B cell (primary cell): ENCODE measurements around the gene RASA3. TPM values are rescaled to one million over a fixed set of nuclear protein-coding genes. Genes with fewer than 3 reads are reported as not detected.
A peak's percentile ranks its signal among the peaks of the same experiment; 100 is the strongest.

ENCODE experiments used
- ATAC-seq: fragments of 200-7000 bp; cut with Tn5 transposase; one replicate; pipeline ENCODE4 v1.10.0; 2021; ENCODE audit warnings: low read depth, mild to moderate bottlenecking, moderate number of reproducible peaks, moderate library complexity
- CTCF ChIA-PET: fragments of 350-600 bp; sonication (Branson Sonifier 250); formaldehyde crosslinking; loops from one replicate; lab custom pipeline; 2021; ENCODE audit warnings: antibody characterized with exemption, inconsistent platforms; lab: Charles Lee
- POLR2A ChIA-PET: fragments of 350-600 bp; sonication (Branson Sonifier 250); formaldehyde crosslinking; loops from one replicate; lab custom pipeline; 2021; ENCODE audit warnings: antibody characterized with exemption; lab: Charles Lee
- DNase-seq: peaks from one replicate; pipeline ENCODE4 v3.0.0; 2013
- H2AFZ ChIP-seq: 2 replicates; pipeline ENCODE4 v1.6.1; 2012; ENCODE audit warnings: mild to moderate bottlenecking, low read depth, low read length; ENCODE audit not compliant: insufficient read depth, poor library complexity, severe bottlenecking
- H3K27ac ChIP-seq, 2 donors: 1 replicate in 1 of 2; 2 replicates in 1 of 2; pipeline ENCODE4 v1.5.1; 2012 to 2013; ENCODE audit warnings: low read length in 2 of 2, mild to moderate bottlenecking in 2 of 2, moderate library complexity in 1 of 2
- H3K27me3 ChIP-seq, 4 experiments: fragments of 200-600 bp in 1 of 4; sonication (generic) in 1 of 4; replicated peaks in 1 of 4; 1 replicate in 2 of 4; 2 replicates in 2 of 4; pipeline versions ENCODE4 v1.6.1 to v1.7.0; 2013 to 2016; ENCODE audit warnings: low read length in 3 of 4, mild to moderate bottlenecking in 2 of 4, mixed read lengths in 1 of 4, moderate library complexity in 1 of 4; ENCODE audit not compliant: insufficient read depth in 4 of 4, control insufficient read depth in 3 of 4; ENCODE audit errors: control extremely low read depth in 1 of 4
- H3K36me3 ChIP-seq, 2 experiments: replicated peaks in 1 of 2; 1 replicate in 1 of 2; 2 replicates in 1 of 2; pipeline versions ENCODE4 v1.6.1 to v1.7.1; 2013; ENCODE audit warnings: low read length in 1 of 2; ENCODE audit not compliant: insufficient read depth in 2 of 2, control insufficient read depth in 1 of 2; ENCODE audit errors: control extremely low read depth in 1 of 2, extremely low read depth in 1 of 2
- H3K4me1 ChIP-seq, 2 donors: fragments of 200-600 bp in 1 of 2; sonication (generic) in 1 of 2; 1 replicate in 1 of 2; 2 replicates in 1 of 2; pipeline versions ENCODE4 v1.5.1 to v1.6.1; 2013 to 2017; ENCODE audit warnings: low read length in 2 of 2; ENCODE audit not compliant: control insufficient read depth in 2 of 2, insufficient read depth in 2 of 2
- H3K4me2 ChIP-seq: replicated peaks from 2 replicates; pipeline ENCODE3; 2012; ENCODE audit warnings: mild to moderate bottlenecking, low read depth, low read length; ENCODE audit not compliant: poor library complexity, severe bottlenecking
- H3K4me3 ChIP-seq, 5 experiments: fragments of 200-600 bp in 1 of 5; sonication (generic) in 1 of 5; 1 replicate in 3 of 5; 2 replicates in 2 of 5; pipeline versions ENCODE4 v1.5.1 to v1.7.0; 2011 to 2016; ENCODE audit warnings: low read length in 4 of 5, mild to moderate bottlenecking in 4 of 5, low read depth in 2 of 5, control low read depth in 1 of 5, moderate library complexity in 1 of 5; ENCODE audit not compliant: insufficient read depth in 1 of 5; ENCODE audit errors: control extremely low read depth in 1 of 5, extremely low read depth in 1 of 5
- H3K79me2 ChIP-seq: fragments of 200-600 bp; sonication (generic); one replicate; pipeline ENCODE4 v1.6.0; 2016; ENCODE audit warnings: low read length; ENCODE audit not compliant: control insufficient read depth, insufficient read depth
- H3K9ac ChIP-seq: fragments of 200-600 bp; sonication (generic); 2 replicates; pipeline ENCODE4 v1.6.1; 2017; ENCODE audit warnings: mild to moderate bottlenecking, low read length, moderate library complexity
- H3K9me3 ChIP-seq, 3 donors: one replicate each; pipeline versions ENCODE4 v1.6.1 to v1.7.1; 2013; ENCODE audit warnings: low read length in 2 of 3; ENCODE audit not compliant: control insufficient read depth in 2 of 3, insufficient read depth in 1 of 3; ENCODE audit errors: control extremely low read depth in 1 of 3
- H4K20me1 ChIP-seq: 2 replicates; pipeline ENCODE4 v1.6.0; 2012; ENCODE audit warnings: mild to moderate bottlenecking, low read length; ENCODE audit not compliant: insufficient read depth, control insufficient read depth, poor library complexity, severe bottlenecking
- H3K27ac Mint-ChIP-seq: one replicate; pipeline ENCODE4 v1.8.0; 2021; ENCODE audit warnings: mixed read lengths
- H3K27me3 Mint-ChIP-seq: one replicate; pipeline ENCODE4 v1.8.0; 2021; ENCODE audit warnings: mixed read lengths
- H3K4me1 Mint-ChIP-seq: one replicate; pipeline ENCODE4 v1.8.0; 2021; ENCODE audit warnings: mixed read lengths
- H3K4me3 Mint-ChIP-seq: one replicate; pipeline ENCODE4 v1.8.0; 2021; ENCODE audit warnings: mixed read lengths
- H3K9me3 Mint-ChIP-seq: one replicate; pipeline ENCODE4 v1.8.0; 2022; ENCODE audit warnings: mixed read lengths; ENCODE audit not compliant: insufficient read depth
- EZH2 ChIP-seq: IDR thresholded peaks from 2 replicates; pipeline ENCODE4 v1.6.1; 2012; ENCODE audit warnings: borderline replicate concordance, low read depth, mild to moderate bottlenecking, moderate library complexity, low read length; ENCODE audit not compliant: insufficient read depth, poor library complexity, severe bottlenecking
- WGBS: methylation state at CpG from one replicate; pipeline ENCODE4 v1.1.5; 2013; ENCODE audit warnings: missing lambda C conversion rate; ENCODE audit not compliant: insufficient coverage; 5-methylcytosine and 5-hydroxymethylcytosine counted together
- intact Hi-C: fragments of 100-400 bp; cut with micrococcal nuclease; formaldehyde crosslinking; loops from one replicate; pipeline ENCODE4 v1.10.0; 2022
- polyA plus RNA-seq: library from polyadenylated mRNA; depleted of rRNA; stranded (reverse); fragments of >200 nt; gene quantifications from 2 replicates; pipeline ENCODE4 v1.2.3, GENCODE V29; 2012
- total RNA-seq, 2 donors: library from RNA; stranded (reverse); fragments of 120-200 nt in 1 of 2; gene quantifications; 1 replicate in 1 of 2; 2 replicates in 1 of 2; pipeline versions ENCODE4 v1.2.3 to v1.2.4, GENCODE V29; 2013 to 2022
- TF ChIP-seq, protein P1 (sequence below): fragments of 200-600 bp; IDR thresholded peaks from one replicate; pipeline ENCODE4 v1.8.0; 2022; ENCODE audit warnings: antibody characterized with exemption, mild to moderate bottlenecking

RASA3 gene
- total and polyA plus RNA-seq, 2 donors (not counting 1 experiment from before 2014, with no cell fraction given), result 54.2 to 87.4 TPM

- Histone ChIP-seq H3K4me2 (no peak overlapping the region), H3K27me3 (no peaks in the 10 kb centered on the region), H3K9me3 (no peaks in the 10 kb centered on the region), H4K20me1 (peaks cover 17% of the 10 kb centered on the region), H3K79me2 (no peaks in the 10 kb centered on the region), H3K27ac (no peak overlapping the region), H3K4me3 (no peak overlapping the region), H2AFZ (no peak overlapping the region), H3K9ac (no peak overlapping the region), H3K36me3 (peaks cover 0 to 56% of the 10 kb centered on the region in 2 experiments), H3K4me1 (no peaks in the 10 kb centered on the region)
- no peak overlapping the region for H3K4me3 Mint-ChIP-seq
- H3K27ac Mint-ChIP-seq, result peak overlapping the region; percentile 53
- DNase-seq (no peak), ATAC-seq (no peak)
- no peaks in the 10 kb centered on the region for H3K4me1 Mint-ChIP-seq
- H3K9me3 Mint-ChIP-seq, result no peaks in the 10 kb centered on the region
- intact Hi-C loops, result no loop called here
- POLR2A ChIA-PET, result no interaction called here
- CTCF ChIA-PET, result interaction anchor here (1.2 kb wide), 1 partner anchor 230 kb away, joined by 3 read pairs; no protein-coding TSS in a partner anchor
- TF ChIP-seq, protein P1, sequence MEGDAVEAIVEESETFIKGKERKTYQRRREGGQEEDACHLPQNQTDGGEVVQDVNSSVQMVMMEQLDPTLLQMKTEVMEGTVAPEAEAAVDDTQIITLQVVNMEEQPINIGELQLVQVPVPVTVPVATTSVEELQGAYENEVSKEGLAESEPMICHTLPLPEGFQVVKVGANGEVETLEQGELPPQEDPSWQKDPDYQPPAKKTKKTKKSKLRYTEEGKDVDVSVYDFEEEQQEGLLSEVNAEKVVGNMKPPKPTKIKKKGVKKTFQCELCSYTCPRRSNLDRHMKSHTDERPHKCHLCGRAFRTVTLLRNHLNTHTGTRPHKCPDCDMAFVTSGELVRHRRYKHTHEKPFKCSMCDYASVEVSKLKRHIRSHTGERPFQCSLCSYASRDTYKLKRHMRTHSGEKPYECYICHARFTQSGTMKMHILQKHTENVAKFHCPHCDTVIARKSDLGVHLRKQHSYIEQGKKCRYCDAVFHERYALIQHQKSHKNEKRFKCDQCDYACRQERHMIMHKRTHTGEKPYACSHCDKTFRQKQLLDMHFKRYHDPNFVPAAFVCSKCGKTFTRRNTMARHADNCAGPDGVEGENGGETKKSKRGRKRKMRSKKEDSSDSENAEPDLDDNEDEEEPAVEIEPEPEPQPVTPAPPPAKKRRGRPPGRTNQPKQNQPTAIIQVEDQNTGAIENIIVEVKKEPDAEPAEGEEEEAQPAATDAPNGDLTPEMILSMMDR, result no peak
- TF ChIP-seq EZH2, result no peak
- WGBS, result 95% methylated on average over 28 of the region's 29 CpGs
- no peaks in the 10 kb centered on the region for H3K27me3 Mint-ChIP-seq
These were observed 134.3 kb downstream of the RASA3 start for GRCh38 chr13:113997845-113998751.
